GM19438 (cell line): ENCODE results near the gene PIP4P1.

Source experiments
- ATAC-seq: cut with Tn5 transposase; IDR thresholded peaks from one replicate; pipeline ENCODE4 v1.9.1; 2021; ENCODE audit warnings: low read depth; ENCODE audit not compliant: unreplicated experiment

The PIP4P1 gene

DNA sequence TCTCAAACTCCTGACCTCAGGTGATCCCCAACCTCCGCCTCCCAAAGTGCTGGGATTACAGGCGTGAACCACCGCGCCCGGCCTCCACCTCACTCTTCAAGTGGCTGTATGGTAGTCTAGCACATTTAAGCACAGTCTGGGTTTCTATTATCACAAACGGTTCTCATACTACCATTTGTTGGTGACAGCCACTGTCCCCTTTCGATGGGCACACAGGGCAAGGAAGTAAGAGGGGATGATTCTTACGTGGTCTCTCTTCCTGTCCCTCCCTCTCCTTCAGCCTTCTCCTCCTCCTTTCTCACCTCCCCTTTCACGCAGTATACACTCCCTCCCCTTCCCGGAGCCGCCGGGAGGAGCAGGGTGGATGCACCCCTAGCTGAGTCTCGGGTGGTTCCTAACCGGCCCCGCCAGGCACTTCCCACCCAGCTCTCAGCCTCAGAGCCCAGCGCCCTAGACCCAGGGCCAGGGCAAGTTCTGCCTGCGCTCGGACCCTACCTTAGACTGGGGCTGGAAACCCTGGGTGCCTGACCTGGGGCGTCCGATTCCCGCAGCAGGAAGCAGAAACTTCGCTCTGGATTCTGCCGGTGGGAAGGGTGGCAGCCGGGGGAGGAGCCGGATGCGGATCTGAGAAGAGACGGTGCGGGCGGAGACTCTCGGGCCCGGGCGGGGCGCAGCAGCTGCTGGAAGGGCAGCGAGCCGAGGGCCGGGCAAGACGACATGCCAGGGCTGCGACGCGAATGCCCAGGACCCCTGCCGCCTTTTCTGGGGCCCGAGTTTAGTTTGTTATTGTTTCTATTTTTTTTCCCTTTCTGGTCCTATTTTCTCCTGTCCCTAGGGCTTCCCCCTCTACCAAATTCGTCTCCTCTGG lies 48.1 kb downstream of the PIP4P1 start, which contains the start of gene TEP1:
Gene TEP1 (minus strand): TSS at position 626 of the 868 bp plus-strand sequence. CDS start 5,062 bp downstream, outside the sequence.
- peak; percentile 73 for ATAC-seq

DNA sequence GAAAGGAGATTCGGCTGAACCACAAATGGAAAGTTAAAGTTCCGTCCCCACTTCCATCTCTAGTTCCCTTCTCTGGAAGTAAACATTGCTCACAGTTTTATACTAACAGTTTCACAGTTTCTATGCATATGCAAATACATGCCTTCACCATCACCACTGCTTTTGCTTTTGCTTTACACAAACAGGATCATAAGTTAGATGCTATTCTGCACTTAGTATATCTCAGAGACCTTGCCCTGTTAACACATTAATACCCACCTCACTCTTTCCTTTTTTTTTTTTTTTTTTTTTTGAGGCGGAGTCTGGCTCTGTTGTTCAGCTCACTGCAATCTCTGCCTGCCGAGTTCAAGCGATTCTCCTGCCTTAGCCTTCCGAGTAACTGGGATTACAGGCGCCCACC lies 48.8 kb downstream of the PIP4P1 start:
- ATAC-seq: peak; percentile 61

DNA sequence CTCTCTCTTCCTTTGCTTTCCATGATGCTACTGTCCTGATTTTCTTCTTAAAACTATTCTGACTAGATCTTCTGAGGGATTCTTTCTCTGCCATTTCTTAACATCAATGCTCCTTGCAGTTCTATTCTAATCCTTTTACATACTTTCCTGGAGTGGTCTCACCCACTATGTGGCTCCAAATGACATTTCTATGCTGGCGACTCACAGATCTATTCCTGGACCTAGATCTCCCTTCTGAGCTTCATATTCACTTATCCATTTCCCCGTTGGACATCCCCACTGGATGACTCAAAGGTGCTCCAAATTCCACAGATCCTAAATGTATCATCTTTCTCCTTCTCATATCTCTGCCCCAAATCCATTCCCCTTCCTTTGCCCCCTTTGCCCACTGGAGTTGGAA lies 52.0 kb downstream of the PIP4P1 start:
- no peak for ATAC-seq
